22Rv1 (cell line): ENCODE data around the gene PDE6A.

Source experiments
- H3K27ac ChIP-seq: fragments of 450-650 bp; 2 replicates; pipeline ENCODE4 v1.5.1; 2017
- CTCF ChIP-seq: fragments of 450-650 bp; IDR thresholded peaks from 2 replicates; pipeline ENCODE4 v1.5.1; 2017; ENCODE audit warnings: mild to moderate bottlenecking
- ZFX ChIP-seq: fragments of 450-650 bp; IDR thresholded peaks from 2 replicates; pipeline ENCODE4 v1.6.1; 2017; ENCODE audit warnings: antibody characterized with exemption, borderline replicate concordance

PDE6A gene

GRCh38 chr5:149960272-149961185, 15.9 kb upstream of the PDE6A start, which contains the start of gene SLC26A2:
Gene SLC26A2 (plus strand): TSS chr5:149960758. CDS start chr5:149977653, 16,895 bp downstream.
- peak within 1 kb of the TSS; percentile 75 for H3K27ac ChIP-seq
- no peak for TF ChIP-seq ZFX
- TF ChIP-seq CTCF: no peak

GRCh38 chr5:149959406-149960236, 15.0 kb upstream of the PDE6A start:
- peak; percentile 75 for TF ChIP-seq CTCF
- TF ChIP-seq ZFX: no peak
- peak overlapping the region; percentile 75 for H3K27ac ChIP-seq

- no peak for TF ChIP-seq ZFX
- TF ChIP-seq CTCF: no peak
- H3K27ac ChIP-seq: no peak overlapping the region
These were observed 13.3 kb upstream of the PDE6A start for GRCh38 chr5:149957855-149958254.

- H3K27ac ChIP-seq: no peak overlapping the region
- no peak for TF ChIP-seq ZFX
- TF ChIP-seq CTCF: no peak
These were observed 12.1 kb upstream of the PDE6A start for GRCh38 chr5:149956685-149957084.

- TF ChIP-seq ZFX: no peak
- TF ChIP-seq CTCF: no peak
- no peak overlapping the region for H3K27ac ChIP-seq
These were observed 10.2 kb upstream of the PDE6A start for GRCh38 chr5:149954798-149955197.

- TF ChIP-seq CTCF (no peak), ZFX (no peak)
- H3K27ac ChIP-seq: no peak overlapping the region
These were observed 9.0 kb upstream of the PDE6A start for GRCh38 chr5:149953436-149954121.
